OCI-LY7 (cell line): ENCODE data around the gene ENO2.

Experiments
- CTCF ChIP-seq: fragments of 200-600 bp; sonication (generic); conservative IDR thresholded peaks from 2 replicates; pipeline ENCODE4 v1.5.1; 2014; ENCODE audit warnings: mild to moderate bottlenecking, antibody characterized with exemption, low read length, moderate library complexity, mixed read lengths
- EZH2phosphoT487 ChIP-seq: fragments of 200-600 bp; sonication (generic); IDR thresholded peaks from 2 replicates; pipeline ENCODE4 v1.6.1; 2018; ENCODE audit warnings: low read depth, borderline replicate concordance, mild to moderate bottlenecking, mixed run types, antibody characterized with exemption, low read length, moderate library complexity, mixed read lengths

DNA sequence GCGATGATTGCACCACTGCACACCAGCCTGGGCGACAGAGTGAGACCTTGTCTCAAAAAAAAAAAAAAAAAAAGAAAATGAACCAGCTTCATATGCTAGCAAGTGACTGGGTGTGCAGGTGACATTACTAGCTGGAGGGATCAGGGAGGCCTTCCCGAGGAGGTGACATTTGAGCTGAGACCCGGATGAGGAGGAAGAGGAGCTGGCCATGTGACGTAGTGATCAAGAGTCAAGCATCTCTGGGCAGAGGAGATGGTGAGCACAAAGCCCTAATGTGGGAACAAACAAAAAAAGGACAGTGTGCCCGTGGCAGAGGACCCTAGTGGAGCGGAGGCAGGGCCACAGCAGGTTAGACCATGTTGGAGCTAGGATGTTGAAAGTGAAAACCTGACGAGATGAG lies 33.2 kb downstream of the ENO2 start:
- TF ChIP-seq CTCF (no peak), EZH2phosphoT487 (no peak)
